CD4-positive, alpha-beta T cell (primary cell): ENCODE measurements around the gene LCN9. TPM values are rescaled to one million over a fixed set of nuclear protein-coding genes. Genes with fewer than 3 reads are reported as not detected.

Source experiments
- ATAC-seq: fragments of 200-7000 bp; cut with Tn5 transposase; one replicate; pipeline ENCODE4 v1.10.0; 2022; ENCODE audit warnings: mild to moderate bottlenecking; ENCODE audit not compliant: poor library complexity
- CTCF ChIA-PET: fragments of 350-600 bp; sonication (Branson Sonifier 250); formaldehyde crosslinking; loops from one replicate; lab custom pipeline; 2021; ENCODE audit warnings: antibody characterized with exemption, inconsistent platforms; lab: Charles Lee
- POLR2A ChIA-PET: fragments of 350-600 bp; sonication (Branson Sonifier 250); formaldehyde crosslinking; loops from one replicate; lab custom pipeline; 2021; ENCODE audit warnings: antibody characterized with exemption, inconsistent platforms; lab: Charles Lee
- DNase-seq, 14 experiments: peaks; one replicate each; pipeline ENCODE4 v3.0.0-alpha.2; 2013 to 2020; ENCODE audit warnings: mixed read lengths in 2 of 14
- H3K27ac ChIP-seq, 2 donors: one replicate each; pipeline versions ENCODE4 v1.5.1 to v1.7.0; 2013; ENCODE audit warnings: low read length in 2 of 2, low read depth in 1 of 2, mild to moderate bottlenecking in 1 of 2
- H3K27me3 ChIP-seq, 2 experiments: 1 replicate in 1 of 2; 2 replicates in 1 of 2; pipeline versions ENCODE4 v1.6.1 to v1.7.0; 2013; ENCODE audit warnings: low read length in 2 of 2, control low read depth in 1 of 2, mild to moderate bottlenecking in 1 of 2, moderate library complexity in 1 of 2; ENCODE audit not compliant: insufficient read depth in 2 of 2, control insufficient read depth in 1 of 2
- H3K36me3 ChIP-seq: one replicate; pipeline ENCODE4 v1.6.1; 2013; ENCODE audit warnings: low read length, control low read depth; ENCODE audit not compliant: insufficient read depth
- H3K4me1 ChIP-seq: one replicate; pipeline ENCODE4 v1.6.1; 2013; ENCODE audit warnings: low read length, control low read depth; ENCODE audit not compliant: insufficient read depth
- H3K4me3 ChIP-seq: one replicate; pipeline ENCODE4 v1.5.1; 2013; ENCODE audit warnings: mild to moderate bottlenecking, low read length, moderate library complexity
- H3K9me3 ChIP-seq, 2 experiments: 1 replicate in 1 of 2; 2 replicates in 1 of 2; pipeline versions ENCODE4 v1.6.1 to v1.7.0; 2013; ENCODE audit warnings: low read length in 2 of 2, mild to moderate bottlenecking in 2 of 2, control low read depth in 1 of 2, moderate library complexity in 1 of 2; ENCODE audit not compliant: control insufficient read depth in 1 of 2, insufficient read depth in 1 of 2
- H3K27ac Mint-ChIP-seq: one replicate; pipeline ENCODE4 v1.8.0; 2020; ENCODE audit warnings: mixed read lengths
- H3K27me3 Mint-ChIP-seq: one replicate; pipeline ENCODE4 v1.8.0; 2021; ENCODE audit warnings: mixed read lengths
- H3K36me3 Mint-ChIP-seq: one replicate; pipeline ENCODE4 v1.8.0; 2021; ENCODE audit warnings: low read depth, mixed read lengths
- H3K4me1 Mint-ChIP-seq: one replicate; pipeline ENCODE4 v1.8.0; 2021; ENCODE audit warnings: low read depth, mixed read lengths
- H3K4me3 Mint-ChIP-seq: one replicate; pipeline ENCODE4 v1.8.0; 2020; ENCODE audit warnings: mild to moderate bottlenecking, mixed read lengths
- H3K9me3 Mint-ChIP-seq: one replicate; pipeline ENCODE4 v1.8.0; 2020; ENCODE audit warnings: mixed read lengths
- intact Hi-C, 2 experiments: fragments of 100-400 bp; cut with DNase I in 1 of 2; cut with micrococcal nuclease in 1 of 2; formaldehyde crosslinking; loops; one replicate each; pipeline versions ENCODE4 v1.15.1 to v1.9.0; 2023 to 2025; cut with DNase I, micrococcal nuclease
- total RNA-seq, 174 experiments: library from RNA in 2 of 174; stranded (reverse) in 2 of 174; gene quantifications; one replicate each; pipeline ENCODE4 v1.2.3 and lab custom pipeline; 2021 to 2026
- TF ChIP-seq, protein P1 (sequence below): fragments of 200-600 bp; IDR thresholded peaks from one replicate; pipeline ENCODE4 v1.8.0; 2022; ENCODE audit warnings: antibody characterized with exemption, mild to moderate bottlenecking

Gene LCN9
- total RNA-seq, 2 experiments from 2014 or later = not detected

DNA sequence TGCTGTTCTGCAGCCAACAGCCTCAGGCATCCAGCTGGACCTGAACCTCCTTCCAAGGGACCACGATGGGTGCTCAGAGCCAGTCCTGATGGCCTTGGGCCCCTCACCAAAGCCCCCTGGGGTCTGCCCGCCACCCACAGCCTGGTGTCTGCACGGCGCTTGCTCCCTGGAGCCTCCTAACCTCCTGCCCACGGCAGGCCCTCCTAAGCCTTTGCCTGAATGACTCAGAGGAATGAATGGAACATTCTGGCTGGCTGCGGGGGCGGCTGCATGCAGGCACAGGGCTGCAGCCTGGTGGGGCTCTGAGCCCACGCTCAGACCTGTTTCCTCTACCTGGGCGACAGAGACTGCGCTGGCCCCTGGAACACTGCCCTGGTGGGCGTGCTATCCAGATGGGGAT, 29.3 kb downstream of the LCN9 start:
- Histone ChIP-seq H3K4me1 (no peaks in the 10 kb centered on the region), H3K36me3 (no peaks in the 10 kb centered on the region), H3K27me3 (no peaks in the 10 kb centered on the region), H3K4me3 (no peak overlapping the region), H3K9me3 (peaks cover 0 to 6% of the 10 kb centered on the region in 2 experiments), H3K27ac (no peak overlapping the region)
- Mint-ChIP-seq H3K4me1 (no peaks in the 10 kb centered on the region), H3K4me3 (no peak overlapping the region), H3K27ac (no peak overlapping the region), H3K27me3 (peaks cover 3% of the 10 kb centered on the region), H3K36me3 (no peaks in the 10 kb centered on the region), H3K9me3 (no peaks in the 10 kb centered on the region)
- intact Hi-C loops = no loop called here
- ATAC-seq (no peak), DNase-seq (no peak)
- ChIA-PET CTCF (no interaction called here), POLR2A (no interaction called here)
- TF ChIP-seq, protein P1, sequence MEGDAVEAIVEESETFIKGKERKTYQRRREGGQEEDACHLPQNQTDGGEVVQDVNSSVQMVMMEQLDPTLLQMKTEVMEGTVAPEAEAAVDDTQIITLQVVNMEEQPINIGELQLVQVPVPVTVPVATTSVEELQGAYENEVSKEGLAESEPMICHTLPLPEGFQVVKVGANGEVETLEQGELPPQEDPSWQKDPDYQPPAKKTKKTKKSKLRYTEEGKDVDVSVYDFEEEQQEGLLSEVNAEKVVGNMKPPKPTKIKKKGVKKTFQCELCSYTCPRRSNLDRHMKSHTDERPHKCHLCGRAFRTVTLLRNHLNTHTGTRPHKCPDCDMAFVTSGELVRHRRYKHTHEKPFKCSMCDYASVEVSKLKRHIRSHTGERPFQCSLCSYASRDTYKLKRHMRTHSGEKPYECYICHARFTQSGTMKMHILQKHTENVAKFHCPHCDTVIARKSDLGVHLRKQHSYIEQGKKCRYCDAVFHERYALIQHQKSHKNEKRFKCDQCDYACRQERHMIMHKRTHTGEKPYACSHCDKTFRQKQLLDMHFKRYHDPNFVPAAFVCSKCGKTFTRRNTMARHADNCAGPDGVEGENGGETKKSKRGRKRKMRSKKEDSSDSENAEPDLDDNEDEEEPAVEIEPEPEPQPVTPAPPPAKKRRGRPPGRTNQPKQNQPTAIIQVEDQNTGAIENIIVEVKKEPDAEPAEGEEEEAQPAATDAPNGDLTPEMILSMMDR = no peak

DNA sequence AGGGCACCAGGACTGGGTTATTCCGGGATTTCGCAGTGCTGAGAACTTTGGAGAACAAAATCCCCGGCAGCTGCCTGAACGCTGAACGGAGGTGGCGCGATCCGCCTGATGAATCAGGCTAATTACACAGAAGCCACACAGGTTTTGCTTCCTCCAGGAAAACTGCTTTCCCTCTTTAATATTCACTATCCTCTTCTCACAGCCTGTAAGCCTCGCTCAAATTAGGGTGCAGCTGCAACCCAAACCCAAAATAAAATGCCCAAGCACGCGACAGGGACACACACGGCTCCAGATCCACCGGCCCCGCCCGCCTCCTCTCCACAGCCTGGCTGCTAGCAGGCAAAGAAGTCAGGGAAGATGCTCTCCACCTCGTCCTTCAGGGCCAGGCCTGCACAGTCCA, 30.2 kb downstream of the LCN9 start:
- Histone ChIP-seq H3K27me3 (no peaks in the 10 kb centered on the region), H3K27ac (no peak overlapping the region), H3K9me3 (peaks cover 0 to 6% of the 10 kb centered on the region in 2 experiments), H3K36me3 (no peaks in the 10 kb centered on the region), H3K4me3 (no peak overlapping the region), H3K4me1 (no peaks in the 10 kb centered on the region)
- Mint-ChIP-seq H3K27me3 (peaks cover 3% of the 10 kb centered on the region), H3K4me3 (no peak overlapping the region), H3K4me1 (no peaks in the 10 kb centered on the region), H3K27ac (no peak overlapping the region), H3K36me3 (no peaks in the 10 kb centered on the region), H3K9me3 (no peaks in the 10 kb centered on the region)
- intact Hi-C loops = no loop called here
- TF ChIP-seq, protein P1 = no peak
- DNase-seq (no peak), ATAC-seq (no peak)
- ChIA-PET POLR2A (no interaction called here), CTCF (no interaction called here)

DNA sequence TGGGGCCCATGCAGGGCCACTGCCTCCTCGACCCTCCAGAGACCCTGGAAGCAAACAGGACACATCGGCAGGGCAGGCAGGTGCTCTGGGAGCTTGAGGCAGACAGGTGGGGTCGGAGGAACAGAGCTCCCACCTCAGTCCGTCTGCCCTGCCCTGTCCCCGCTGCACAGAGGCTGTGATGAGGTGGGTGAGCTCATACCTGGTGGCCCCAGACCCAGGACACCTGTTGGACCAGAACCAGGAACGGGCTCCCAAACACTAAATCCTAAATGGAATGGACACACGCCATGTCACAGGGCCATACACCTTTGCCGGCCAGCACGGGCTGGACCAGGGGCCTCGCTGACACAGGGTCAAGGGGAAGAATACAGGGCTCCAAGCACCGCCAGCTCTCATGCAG, 30.7 kb downstream of the LCN9 start:
- POLR2A ChIA-PET = no interaction called here
- no peaks in the 10 kb centered on the region for H3K4me1 Mint-ChIP-seq
- no peak overlapping the region for H3K27ac Mint-ChIP-seq

More for the DNA sequence above, 30.7 kb downstream of the LCN9 start:
- Histone ChIP-seq H3K9me3 (peaks cover 0 to 6% of the 10 kb centered on the region in 2 experiments), H3K36me3 (no peaks in the 10 kb centered on the region), H3K4me3 (no peak overlapping the region), H3K27ac (no peak overlapping the region), H3K4me1 (no peaks in the 10 kb centered on the region), H3K27me3 (no peaks in the 10 kb centered on the region)
- Mint-ChIP-seq H3K4me3 (no peak overlapping the region), H3K9me3 (no peaks in the 10 kb centered on the region), H3K27me3 (peaks cover 3% of the 10 kb centered on the region), H3K36me3 (no peaks in the 10 kb centered on the region)
- TF ChIP-seq, protein P1 = no peak
- CTCF ChIA-PET = no interaction called here
- DNase-seq (no peak), ATAC-seq (no peak)
- intact Hi-C loops = no loop called here
